Fibroblast of lung (primary cell): ENCODE data around the gene CDKAL1.

ENCODE experiments used
- CTCF ChIP-seq, 2 donors: IDR thresholded peaks in 1 of 2; conservative IDR thresholded peaks in 1 of 2; 1 replicate in 1 of 2; 2 replicates in 1 of 2; pipeline ENCODE4 v1.5.1; 2011 to 2012; ENCODE audit warnings: low read length in 2 of 2, control low read depth in 1 of 2, inconsistent platforms in 1 of 2, low read depth in 1 of 2, mild to moderate bottlenecking in 1 of 2
- EZH2 ChIP-seq: IDR thresholded peaks from 2 replicates; pipeline ENCODE4 v1.5.1; 2012; ENCODE audit warnings: low read length, control low read depth, mild to moderate bottlenecking; ENCODE audit errors: missing control alignments

GRCh38 chr6:20698675-20699074, 164.4 kb downstream of the CDKAL1 start:
- TF ChIP-seq CTCF (conservative IDR thresholded peaks at IDR 0.05 in 1 of 2, IDR thresholded peaks at IDR 0.05 in 1 of 2; ENCODE audit: low read depth in 1 of 2, low read length in 2 of 2) (no peak), EZH2 (no peak)
